Heart right ventricle (tissue), 16 donors: ENCODE data around the gene CHN2. TPM values are rescaled to one million over a fixed set of nuclear protein-coding genes. Genes with fewer than 3 reads are reported as not detected.

ENCODE experiments used
- ATAC-seq, 8 donors: fragments of 200-7000 bp; cut with Tn5 transposase; one replicate each; pipeline ENCODE4 v1.9.1; 2020; ENCODE audit warnings: mild to moderate bottlenecking in 8 of 8, moderate library complexity in 8 of 8, moderate number of reproducible peaks in 1 of 8
- DNase-seq, 2 donors: peaks; one replicate each; pipeline ENCODE4 v3.0.0-alpha.2; 2020
- H3K27ac ChIP-seq, 10 donors: fragments of 200-600 bp; sonication (generic) in 2 of 10; one replicate each; pipeline versions ENCODE4 v1.5.0 to v1.8.0; 2020 to 2022; ENCODE audit warnings: mild to moderate bottlenecking in 3 of 10
- H3K27me3 ChIP-seq, 7 donors: fragments of 200-600 bp; one replicate each; pipeline ENCODE4 v1.8.0; 2021 to 2022; ENCODE audit warnings: mild to moderate bottlenecking in 2 of 7
- H3K36me3 ChIP-seq, 9 donors: fragments of 200-600 bp; sonication (generic) in 1 of 9; one replicate each; pipeline versions ENCODE4 v1.5.0 to v1.8.0; 2020 to 2022; ENCODE audit warnings: mild to moderate bottlenecking in 2 of 9
- H3K4me1 ChIP-seq, 9 donors: fragments of 200-600 bp; sonication (generic) in 1 of 9; one replicate each; pipeline versions ENCODE4 v1.5.0 to v1.8.0; 2020 to 2022; ENCODE audit warnings: mild to moderate bottlenecking in 4 of 9
- H3K4me3 ChIP-seq, 10 donors: fragments of 200-600 bp; sonication (generic) in 2 of 10; one replicate each; pipeline versions ENCODE4 v1.5.0 to v1.8.0; 2020 to 2022; ENCODE audit warnings: mild to moderate bottlenecking in 7 of 10, moderate library complexity in 2 of 10
- H3K9me3 ChIP-seq, 11 donors: fragments of 200-600 bp in 10 of 11; sonication (generic) in 2 of 11; one replicate each; pipeline versions ENCODE4 v1.5.0 to v1.8.0; 2013 to 2022; ENCODE audit warnings: mild to moderate bottlenecking in 2 of 11, control low read depth in 1 of 11, moderate library complexity in 1 of 11
- CTCF ChIP-seq, 9 donors: fragments of 200-600 bp; sonication (generic) in 2 of 9; IDR thresholded peaks; one replicate each; pipeline versions ENCODE4 v1.5.0 to v1.8.0; 2021 to 2022; ENCODE audit warnings: antibody characterized with exemption in 9 of 9, mild to moderate bottlenecking in 5 of 9, moderate library complexity in 1 of 9
- WGBS, 2 donors: extraction: QIAGEN DNeasy Blood & Tissue Kit; methylation state at CpG; one replicate each; pipeline ENCODE4 v1.1.7; 2013; ENCODE audit warnings: inconsistent platforms in 1 of 2; 5-methylcytosine and 5-hydroxymethylcytosine counted together
- intact Hi-C, 10 donors: fragments of 100-400 bp; cut with DNase I; formaldehyde crosslinking; loops; one replicate each; pipeline versions ENCODE4 v1.11.1 to v1.14.2; 2022
- polyA plus RNA-seq, 2 donors: library from polyadenylated mRNA; stranded (reverse); fragments of 200-250 nt; gene quantifications; one replicate each; pipeline ENCODE4 v1.2.3, GENCODE V29; 2013
- total RNA-seq, 10 donors: library from RNA; stranded (reverse); fragmentation: NEBNext Ultra II Directional in 3 of 10; extraction: Animal tissue kit (Norgen Biotek cat#: 25700) in 3 of 10; gene quantifications; one replicate each; pipeline versions ENCODE4 v1.2.1 to v1.2.4, GENCODE V29; 2021 to 2023
- donor health status: Arrhythmogenic right ventricular cardiomyopathy.
- donor health status: ischemic (EF 13 %, LVEDD 7.1; RV severe dilation, severe dysfunction).
- donor health status: healthy with polysubstance abuse.
- donor health status: DM: no; HTN: yes; CAD: no.
- donor health status: DM: no; HTN: no; CAD: no.
- donor health status: ischemic (EF 25% LVEDD 6.9; RV normal size, moderate dysfunction).
- donor health status: ischemic (EF 25% LVEDD 5.7; RV mildly dilated, moderate dysfunction).
- donor health status: healthy.
- donor health status: DM: yes; HTN: yes; CAD: no.
- donor health status: Ischemic cardiomyopathy.
- donor health status: ischemic (EF 35%, LVEDD 5.7; RV mildly dilated, moderate dysfunction).
- donor health status: nonischemic (EF 11% LVEDD 7.7; RV severe dilation, severe dysfunction).
- donor health status: DM: yes; HTN: yes; CAD: no.
- donor health status: PGD.
- donor health status: ischemic (EF 29% LVEDD 5.4; RV normal size, mild dysfunction).
- donor health status: nonischemic (EF 23%, LVEDD 6.1; RV moderate dilation, normal function).

The CHN2 gene
- total and polyA plus RNA-seq, 12 donors = 5.9 to 54.9 (median 22.6) TPM

DNA sequence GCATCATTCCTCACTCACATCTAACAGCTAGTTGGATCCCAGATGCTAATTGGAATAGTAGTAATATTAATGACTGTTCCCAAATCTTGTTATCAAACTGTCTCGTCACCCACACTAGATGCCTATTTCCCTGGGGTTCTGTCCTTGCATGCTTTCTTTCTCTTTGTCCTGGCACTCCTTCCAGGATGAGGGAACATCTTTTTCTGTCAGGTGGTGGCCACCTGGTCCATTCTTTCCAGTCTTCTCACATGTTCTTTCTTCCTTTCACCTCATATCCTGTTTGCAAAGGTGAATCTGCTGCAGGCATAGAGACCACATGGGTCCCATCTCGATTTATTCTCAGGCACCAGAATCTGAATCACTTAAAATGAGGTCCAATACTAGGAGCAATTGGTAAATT lies 126.0 kb downstream of the CHN2 start:
- intact Hi-C loops = no loop called here
- DNase-seq (no peak), ATAC-seq (no peak)
- WGBS, 2 donors = 77 to 89% methylated on average over 2 of the region's 2 CpGs
- no peak for TF ChIP-seq CTCF (IDR thresholded peaks at IDR 0.05)
- peaks cover 0 to 3% (median 0%) of the 10 kb centered on the region in 9 donors for H3K36me3 ChIP-seq
- no peaks in the 10 kb centered on the region for H3K27me3 ChIP-seq
- no peaks in the 10 kb centered on the region for H3K9me3 ChIP-seq
- peaks cover 0 to 26% (median 10%) of the 10 kb centered on the region in 9 donors for H3K4me1 ChIP-seq
- peak overlapping the region in 1 of 10 donors; percentile 51 for H3K27ac ChIP-seq
- H3K4me3 ChIP-seq = no peak overlapping the region

DNA sequence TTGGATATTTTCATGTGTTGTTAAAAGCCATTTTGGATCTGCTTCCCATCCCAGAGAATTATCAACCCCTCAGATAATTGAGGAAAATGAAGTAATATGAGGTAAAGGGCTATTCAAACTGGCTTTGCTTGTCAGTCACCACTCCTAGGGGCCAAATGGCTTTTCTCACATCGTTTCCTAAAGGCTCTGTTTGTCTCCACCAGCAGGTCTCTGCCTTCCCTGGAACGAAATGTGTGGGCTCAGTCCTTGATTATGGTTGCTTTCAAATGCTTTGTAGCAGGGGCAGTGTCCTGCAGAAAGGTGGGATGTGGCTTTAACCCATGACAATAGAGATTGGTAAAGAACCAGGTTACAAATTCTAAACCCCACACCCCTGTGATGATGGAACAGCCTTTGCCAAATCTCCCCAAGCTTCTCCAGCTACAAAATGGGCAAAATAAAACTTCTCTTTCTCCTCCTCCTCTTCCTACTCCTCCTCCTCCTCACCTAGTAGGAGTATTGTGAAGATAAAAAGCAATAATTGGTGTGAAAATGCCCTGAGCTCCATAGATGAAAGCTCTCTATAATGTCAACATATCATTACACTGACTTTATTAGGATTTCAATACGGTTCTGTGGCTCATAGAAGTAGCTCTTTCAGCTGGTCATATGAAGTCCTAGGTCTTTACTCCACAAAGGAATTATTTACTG lies 127.6 kb downstream of the CHN2 start:
- intact Hi-C loops = no loop called here
- Histone ChIP-seq H3K36me3 (peaks cover 0 to 3% (median 0%) of the 10 kb centered on the region in 9 donors), H3K27ac (no peak overlapping the region), H3K4me3 (no peak overlapping the region), H3K27me3 (no peaks in the 10 kb centered on the region), H3K9me3 (no peaks in the 10 kb centered on the region), H3K4me1 (peaks cover 0 to 26% (median 10%) of the 10 kb centered on the region in 9 donors)
- ATAC-seq (no peak), DNase-seq (no peak)
- WGBS, 2 donors = 76% methylated on average over 3 of the region's 3 CpGs
- no peak for TF ChIP-seq CTCF (IDR thresholded peaks at IDR 0.05)

GRCh38 chr7:29325476-29325875 lies 130.9 kb downstream of the CHN2 start:
- Histone ChIP-seq H3K9me3 (no peaks in the 10 kb centered on the region), H3K4me3 (no peak overlapping the region), H3K36me3 (peaks cover 0 to 3% (median 0%) of the 10 kb centered on the region in 9 donors), H3K27ac (no peak overlapping the region), H3K27me3 (no peaks in the 10 kb centered on the region), H3K4me1 (peaks cover 0 to 33% (median 4%) of the 10 kb centered on the region in 9 donors)
- DNase-seq = no peak
- intact Hi-C loops = loop anchor here in 1 of 10 donors (5.0 kb wide), 1 partner anchor 33 kb away; no protein-coding TSS in a partner anchor
- 87 to 88% methylated on average over 2 of the region's 2 CpGs for WGBS, 2 donors
- no peak for TF ChIP-seq CTCF (IDR thresholded peaks at IDR 0.05)
- no peak for ATAC-seq

GRCh38 chr7:29326864-29327263 lies 132.3 kb downstream of the CHN2 start:
- WGBS, 2 donors = 70 to 83% methylated on average over 1 of the region's 1 CpG
- Histone ChIP-seq H3K27ac (no peak overlapping the region), H3K36me3 (peaks cover 0 to 3% (median 0%) of the 10 kb centered on the region in 9 donors), H3K27me3 (no peaks in the 10 kb centered on the region), H3K9me3 (no peaks in the 10 kb centered on the region), H3K4me1 (peaks cover 0 to 29% (median 4%) of the 10 kb centered on the region in 9 donors), H3K4me3 (no peak overlapping the region)
- TF ChIP-seq CTCF (IDR thresholded peaks at IDR 0.05) = no peak
- intact Hi-C loops = loop anchor here in 1 of 10 donors (5.0 kb wide), 1 partner anchor 35 kb away; no protein-coding TSS in a partner anchor
- DNase-seq (no peak), ATAC-seq (no peak)
